Stimulated activated CD4-positive, alpha-beta T cell treated with anti-CD3 and anti-CD28 coated beads, TNF-alpha, amount 100 ng/mL, for 4 hours (primary cell): Measurements from ENCODE around the gene CACNB3.

Source experiments
- DNase-seq, 3 experiments: peaks; one replicate each; pipeline ENCODE4 v3.0.0-alpha.2; 2020; ENCODE audit warnings: low read depth in 3 of 3

Gene CACNB3

DNA sequence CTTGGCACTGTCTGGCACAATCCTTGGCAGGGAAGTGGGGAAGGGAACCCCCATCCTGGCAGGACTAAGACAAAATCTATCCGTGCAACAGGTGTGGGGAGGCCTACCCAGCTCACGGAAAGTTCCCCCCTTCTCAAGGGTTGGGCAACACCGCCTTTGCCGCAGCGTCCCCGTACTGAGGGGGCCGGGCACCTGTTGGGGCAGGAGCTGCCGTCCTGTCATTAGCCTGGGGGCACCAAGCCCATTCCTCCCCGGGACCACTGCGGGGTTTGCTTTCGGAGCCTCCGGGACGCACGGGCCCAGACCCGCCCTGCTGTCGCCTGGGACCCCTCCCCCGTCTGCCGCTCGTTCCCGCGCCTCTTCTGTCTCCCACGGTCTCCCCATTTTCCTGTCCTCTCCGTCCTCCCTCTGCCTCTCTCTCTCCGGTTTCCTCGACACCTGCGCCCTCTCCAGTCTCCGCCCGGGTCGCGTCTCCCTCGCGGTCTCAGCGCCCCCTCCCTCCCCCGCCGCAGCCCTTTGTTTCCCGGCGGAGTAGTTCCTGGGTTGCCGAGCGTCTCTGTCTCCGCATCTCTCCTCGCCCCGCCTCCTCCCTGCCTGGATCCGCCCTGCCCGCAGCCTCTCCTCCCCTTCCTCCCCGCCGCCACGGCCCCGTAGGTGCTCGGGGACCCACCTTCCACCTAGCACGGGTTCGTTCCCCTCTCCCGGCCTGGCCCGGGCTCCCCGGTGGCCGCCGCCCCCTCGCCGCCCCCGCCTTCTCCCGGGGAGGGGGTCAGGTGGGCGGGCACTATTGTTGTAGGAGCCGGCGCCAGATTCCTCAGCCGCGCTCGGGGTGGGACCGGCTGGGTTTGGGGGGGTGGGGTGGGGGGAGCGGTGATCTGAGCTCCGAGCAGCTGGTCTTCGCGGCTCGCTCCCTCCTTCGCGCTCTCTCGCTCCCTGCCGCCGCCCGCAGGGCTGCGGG is at the start of gene CACNB3:
CACNB3 (plus strand) TSS at position 624 of the 958 bp plus-strand sequence. CDS start 434 bp downstream, outside the sequence.
- peak; percentile 60 to 69 (median 64) for DNase-seq

GRCh38 chr12:48768736-48769135 is 49.6 kb upstream of the CACNB3 start:
- no peak for DNase-seq

GRCh38 chr12:48770756-48771155 is 47.5 kb upstream of the CACNB3 start:
- no peak for DNase-seq

DNA sequence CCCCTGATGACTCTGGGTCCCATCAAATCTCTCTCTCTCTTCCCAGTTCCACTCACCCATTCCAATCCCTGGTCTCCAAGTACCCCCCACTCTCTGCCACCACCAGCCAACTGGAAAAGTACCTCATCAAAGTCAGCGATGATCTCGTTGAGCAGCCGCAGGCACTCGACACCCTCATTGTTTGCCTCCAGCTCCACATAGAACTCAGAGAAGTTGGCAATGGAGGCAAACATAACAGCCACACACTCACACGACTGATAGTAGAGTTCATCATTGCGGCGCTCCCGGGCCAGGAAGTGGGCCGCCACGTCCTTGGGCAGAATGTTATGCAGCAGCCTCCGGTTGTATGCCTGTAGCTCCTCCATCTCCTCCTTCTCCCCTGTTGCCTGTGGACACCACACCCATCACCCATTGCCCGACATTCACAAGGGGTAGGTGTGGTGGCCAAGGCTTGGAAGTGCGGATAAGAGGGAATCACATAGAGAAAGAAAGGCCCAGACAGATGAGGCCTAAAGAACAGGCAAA is 46.6 kb upstream of the CACNB3 start:
- DNase-seq: no peak

- DNase-seq: no peak
Measured at GRCh38 chr12:48773686-48774085, 44.6 kb upstream of the CACNB3 start.

DNA sequence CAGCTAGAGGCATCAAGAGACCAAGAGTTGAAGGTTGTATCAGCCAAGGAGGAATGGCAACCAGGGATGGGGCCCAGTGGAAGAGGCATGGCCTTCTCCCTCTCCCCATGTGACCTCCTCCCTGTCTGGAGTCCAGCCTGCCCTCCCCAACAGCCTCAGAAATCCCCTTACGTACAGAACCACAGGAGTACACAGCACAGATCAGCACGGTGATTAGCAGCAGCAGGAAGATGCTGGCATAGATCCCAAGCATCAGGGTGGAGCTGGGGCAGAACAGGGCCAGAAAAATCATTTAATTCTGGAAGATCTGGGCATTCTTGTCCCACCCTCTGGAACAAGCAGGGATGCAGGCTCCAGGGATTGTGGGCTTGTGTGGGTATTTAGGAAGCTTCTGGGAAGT is 43.8 kb upstream of the CACNB3 start:
- no peak for DNase-seq

DNA sequence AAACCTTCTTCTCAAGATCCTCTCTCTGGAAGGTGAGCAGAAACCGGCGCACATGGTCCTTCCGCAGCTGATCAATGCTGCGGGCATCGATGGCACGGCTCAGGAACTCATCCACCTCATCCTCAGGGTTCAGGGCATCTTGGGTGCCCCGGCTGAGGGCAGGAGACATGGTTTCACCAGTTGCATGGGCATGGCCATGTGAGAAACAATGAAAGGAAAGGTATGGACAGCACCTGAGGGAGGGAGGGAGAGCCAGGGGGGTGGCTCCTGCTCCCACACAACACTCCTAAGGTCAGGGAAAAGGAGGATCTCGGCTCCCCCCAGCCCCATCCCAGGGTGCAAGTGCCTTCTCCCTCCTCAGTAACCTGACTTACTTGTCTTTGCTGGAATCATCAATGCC is 43.0 kb upstream of the CACNB3 start:
- no peak for DNase-seq

GRCh38 chr12:48775991-48776649 is 42.2 kb upstream of the CACNB3 start:
- DNase-seq: no peak

DNA sequence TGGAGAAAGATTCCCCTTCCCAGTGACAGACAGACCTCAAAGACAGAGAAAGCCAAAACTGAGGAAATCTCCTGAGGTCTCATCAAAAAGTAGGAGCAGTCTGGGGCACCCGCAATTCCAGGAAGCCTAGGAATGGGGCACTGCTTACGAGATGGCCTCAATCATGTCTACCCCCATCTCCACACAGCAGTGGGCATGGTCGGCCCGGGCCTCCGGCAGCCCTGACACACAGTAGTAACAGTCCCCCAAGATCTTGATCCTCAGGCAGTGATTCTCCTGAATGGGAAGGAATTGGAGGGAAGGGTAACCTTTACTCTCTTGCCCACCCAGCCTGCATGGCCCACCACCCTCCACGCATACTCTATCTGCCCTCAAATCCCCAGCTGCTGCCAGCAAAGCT is 41.3 kb upstream of the CACNB3 start:
- DNase-seq: no peak

DNA sequence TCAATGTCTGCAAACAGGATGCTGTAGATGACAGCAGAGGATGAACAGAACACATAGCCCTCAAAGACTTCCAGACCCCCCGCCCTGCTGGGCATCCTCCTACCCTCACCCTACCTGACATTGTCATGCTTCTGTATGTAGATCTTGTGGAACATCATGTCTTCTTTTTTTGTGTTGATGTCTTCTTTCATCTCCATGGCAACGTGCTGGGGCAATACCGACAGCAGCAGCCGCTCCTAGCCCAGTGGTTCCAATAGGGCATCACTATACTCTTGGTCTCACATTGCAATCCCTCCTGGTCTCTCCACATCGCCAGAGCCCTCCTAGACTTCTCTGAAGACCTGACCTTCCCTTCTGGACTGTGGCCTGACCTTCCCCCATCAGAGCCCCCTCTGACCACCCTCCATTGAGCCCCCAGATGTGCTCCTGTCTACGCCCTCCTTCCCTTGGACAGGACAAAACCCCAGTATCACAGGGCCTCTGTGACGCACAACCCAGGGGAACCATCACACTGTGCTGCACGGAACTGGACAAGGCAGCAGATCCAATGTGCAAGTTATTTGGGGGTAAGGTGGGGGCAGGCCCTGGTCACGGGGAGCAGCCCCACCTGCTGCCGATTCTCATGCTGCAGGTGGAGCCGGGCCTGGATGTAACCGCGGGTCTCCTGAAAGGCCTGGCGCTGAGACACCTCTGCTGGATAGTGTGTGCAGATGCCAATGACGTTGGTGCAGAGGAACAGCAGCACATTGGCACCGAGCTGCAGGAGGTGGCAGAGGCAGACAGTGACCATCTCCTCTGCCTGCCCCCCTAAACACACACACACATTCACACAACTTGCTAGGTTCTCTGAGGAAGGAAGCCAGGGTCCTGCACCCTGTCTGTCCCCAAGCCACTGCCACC is 40.5 kb upstream of the CACNB3 start:
- no peak for DNase-seq

DNA sequence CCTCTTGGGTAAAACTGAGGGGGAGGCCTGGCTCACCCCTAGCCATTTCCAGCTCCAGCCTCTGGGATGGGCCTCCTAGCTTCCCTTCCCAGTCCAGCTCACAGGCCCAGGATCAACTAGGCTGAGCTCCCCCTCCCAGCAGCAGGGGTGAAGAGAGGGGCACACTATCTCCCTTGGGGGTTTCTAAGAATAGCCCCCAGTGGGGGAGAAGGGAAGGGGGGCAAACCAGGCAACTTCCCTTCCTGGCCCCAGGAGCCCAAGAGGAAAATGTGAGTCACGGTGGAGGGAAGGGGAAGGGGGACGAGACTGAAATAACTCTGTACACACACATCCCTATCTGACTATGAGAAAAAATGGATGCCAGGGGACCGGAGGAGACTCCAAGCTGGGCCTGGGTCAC is 38.4 kb upstream of the CACNB3 start:
- no peak for DNase-seq

GRCh38 chr12:48780381-48781025 is 37.8 kb upstream of the CACNB3 start:
- DNase-seq: no peak

- no peak for DNase-seq
Measured at GRCh38 chr12:48781750-48782456, 36.4 kb upstream of the CACNB3 start.

DNA sequence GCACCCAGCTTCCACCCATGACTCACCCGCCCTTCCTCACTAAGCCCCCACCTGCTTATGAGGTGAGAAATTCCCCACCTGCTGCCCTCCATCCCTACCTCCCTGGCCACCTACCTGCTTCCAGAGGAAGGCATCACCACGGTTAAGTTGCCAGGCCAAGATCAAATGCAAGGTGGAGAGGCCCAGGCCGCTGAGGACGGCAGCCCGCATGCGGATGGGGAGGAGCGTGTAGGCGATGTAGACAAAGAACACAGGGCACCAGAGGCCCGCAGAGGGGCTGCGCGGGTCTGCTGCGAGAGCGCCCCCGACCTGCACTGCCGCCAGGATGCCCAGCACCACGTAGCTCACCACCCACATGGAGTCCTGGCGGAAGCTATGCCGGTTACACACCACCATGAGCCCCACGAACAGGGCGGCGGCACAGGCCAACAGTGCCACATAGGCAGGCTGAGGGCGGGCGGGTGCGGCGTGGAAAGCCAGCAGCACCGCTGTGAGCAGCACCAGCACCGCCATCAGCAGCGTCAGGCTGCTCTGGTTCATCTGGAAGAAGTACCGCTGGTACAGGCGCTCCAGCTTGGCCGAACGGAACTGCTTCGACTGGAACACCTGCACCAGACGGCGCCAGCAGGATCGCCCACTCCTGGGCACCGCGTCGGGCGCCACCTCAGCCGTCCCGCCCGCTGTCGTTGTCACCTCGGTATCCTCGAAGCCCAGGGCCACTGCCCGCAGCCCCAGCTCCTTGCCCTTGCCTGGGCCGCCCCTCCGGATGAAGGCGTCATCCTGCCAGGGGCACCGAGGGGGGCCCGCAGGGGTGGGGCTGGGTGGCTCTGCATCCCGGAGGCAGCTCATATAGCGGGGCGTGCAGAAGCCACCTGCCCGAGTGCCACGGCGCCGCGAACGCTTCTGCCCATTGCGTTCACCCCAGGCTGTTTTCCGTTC is 35.6 kb upstream of the CACNB3 start:
- DNase-seq: no peak

GRCh38 chr12:48783432-48783831 is 34.9 kb upstream of the CACNB3 start:
- no peak for DNase-seq

- no peak for DNase-seq
Measured at GRCh38 chr12:48786591-48787544, 31.4 kb upstream of the CACNB3 start.

- DNase-seq: no peak
Measured at GRCh38 chr12:48787791-48788523, 30.3 kb upstream of the CACNB3 start.

GRCh38 chr12:48788524-48788853 is 29.8 kb upstream of the CACNB3 start:
- no peak for DNase-seq
